LNCaP clone FGC (cell line): ENCODE results near the gene BRF1.

Experiments
- DNase-seq: peaks from one replicate; pipeline ENCODE4 v3.0.0-alpha.2; 2011; ENCODE audit warnings: low read depth
- H3K4me3 ChIP-seq: 2 replicates; pipeline ENCODE4 v1.5.1; 2011; ENCODE audit warnings: mild to moderate bottlenecking, low read depth, low read length, control low read depth
- CTCF ChIP-seq: IDR thresholded peaks from 2 replicates; pipeline ENCODE4 v1.5.1; 2012; ENCODE audit warnings: mild to moderate bottlenecking; ENCODE audit not compliant: control insufficient read depth, insufficient read depth; ENCODE audit errors: extremely low read depth

Gene BRF1

DNA sequence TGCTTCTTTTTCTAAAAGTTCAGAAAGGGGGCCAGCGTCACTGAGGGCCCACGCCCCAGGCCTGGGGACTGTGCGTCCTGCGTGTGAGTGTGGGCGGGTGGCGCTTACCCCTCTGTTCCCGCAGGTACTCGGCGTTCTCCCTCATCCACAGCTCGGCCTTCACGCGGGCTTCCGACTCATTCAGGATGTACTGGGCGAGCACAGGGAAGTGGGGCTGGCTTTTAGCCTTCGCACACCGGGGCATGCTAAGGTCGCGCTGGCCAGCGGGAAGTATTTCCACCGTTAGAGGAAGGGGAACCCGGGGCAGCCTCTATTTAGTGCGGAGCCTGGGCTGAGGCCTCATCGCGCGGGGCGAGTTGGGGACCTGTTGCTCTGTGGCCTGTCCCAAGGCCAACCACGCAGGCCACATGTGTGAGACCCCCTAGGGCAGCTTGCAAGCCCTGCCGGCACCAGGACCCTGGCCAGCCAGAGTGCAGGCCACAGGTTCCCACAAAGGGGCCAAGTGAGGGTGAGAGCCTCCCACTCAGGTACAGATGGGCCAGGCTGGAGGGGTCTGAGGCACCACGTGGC lies 81.7 kb downstream of the BRF1 start:
- DNase-seq: no peak
- TF ChIP-seq CTCF: no peak
- no peak overlapping the region for H3K4me3 ChIP-seq

DNA sequence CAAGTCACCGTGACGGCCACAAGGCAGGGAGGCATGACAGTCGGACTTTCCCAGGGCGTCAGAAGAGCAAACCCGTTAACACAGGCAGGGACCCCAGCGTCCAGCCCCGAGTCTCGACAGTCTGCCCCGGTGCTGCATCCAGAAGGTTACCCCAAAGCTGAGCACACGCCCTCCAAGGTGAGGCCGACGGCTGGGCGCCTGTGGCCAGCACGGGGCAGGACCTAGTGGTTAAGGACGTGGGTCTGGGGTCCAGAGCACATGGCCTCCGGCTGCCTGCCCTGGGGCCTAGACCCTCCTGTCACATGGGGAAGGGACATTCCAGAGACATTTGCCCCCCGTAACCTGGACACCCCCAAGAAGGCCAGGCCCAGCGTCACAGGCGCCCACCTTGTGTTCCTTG lies 82.2 kb downstream of the BRF1 start:
- no peak for TF ChIP-seq CTCF
- no peak for DNase-seq
- H3K4me3 ChIP-seq: no peak overlapping the region

DNA sequence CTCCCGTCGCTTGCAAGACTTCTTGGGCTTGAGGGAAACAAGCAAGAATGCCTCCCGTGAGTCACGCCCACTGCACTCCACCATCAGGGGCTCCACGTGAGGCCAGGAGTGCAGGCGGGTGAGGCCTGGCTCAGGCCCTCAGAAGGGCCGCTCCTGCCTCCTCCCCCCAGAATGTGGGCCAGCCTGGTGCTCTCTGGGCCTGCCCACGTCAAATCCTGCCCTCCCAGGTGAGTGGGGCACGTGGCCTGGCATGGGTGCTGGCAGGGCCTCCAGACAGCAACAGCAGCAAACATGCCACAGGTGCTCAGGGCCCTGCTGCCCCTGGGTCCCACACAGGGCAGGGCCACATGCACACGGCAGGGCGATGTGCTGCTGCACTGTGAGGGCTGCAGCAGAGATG lies 83.0 kb downstream of the BRF1 start:
- no peak for DNase-seq
- H3K4me3 ChIP-seq: no peak overlapping the region
- no peak for TF ChIP-seq CTCF

- TF ChIP-seq CTCF: no peak
- DNase-seq: no peak
- no peak overlapping the region for H3K4me3 ChIP-seq
Measured at GRCh38 chr14:105216490-105217247, 84.1 kb downstream of the BRF1 start.

GRCh38 chr14:105215602-105216001 lies 85.2 kb downstream of the BRF1 start:
- H3K4me3 ChIP-seq: no peak overlapping the region
- DNase-seq: no peak
- no peak for TF ChIP-seq CTCF

DNA sequence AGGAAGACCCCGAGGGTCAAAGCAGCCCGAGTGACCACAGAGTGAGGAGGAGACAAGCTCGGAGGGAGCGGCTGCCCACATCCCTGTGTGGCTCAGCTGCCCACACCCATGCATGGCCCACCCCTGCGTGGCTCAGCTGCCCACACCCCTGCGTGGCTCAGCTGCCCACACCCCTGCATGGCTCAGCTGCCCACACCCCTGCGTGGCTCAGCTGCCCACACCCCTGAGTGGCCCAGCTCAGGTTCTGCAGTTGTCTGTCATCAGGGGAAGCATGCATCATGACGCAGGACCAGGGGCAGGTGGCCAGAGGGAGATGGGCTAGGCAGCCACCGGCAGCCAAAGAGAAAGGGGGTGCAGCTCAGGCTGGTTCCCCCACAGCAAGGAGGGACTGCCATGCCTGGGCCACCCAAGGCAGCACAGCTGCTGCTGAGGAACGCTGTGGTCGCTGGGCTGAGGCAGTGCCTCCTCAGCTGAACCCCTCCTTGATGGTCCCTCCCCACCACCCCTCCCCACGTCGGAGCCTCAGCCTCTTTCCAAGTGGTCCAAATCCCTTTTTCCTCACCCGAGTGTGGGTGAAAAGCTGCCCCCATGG lies 86.4 kb downstream of the BRF1 start:
- no peak overlapping the region for H3K4me3 ChIP-seq
- no peak for DNase-seq
- TF ChIP-seq CTCF: no peak

GRCh38 chr14:105213361-105213760 lies 87.4 kb downstream of the BRF1 start:
- no peak for TF ChIP-seq CTCF
- no peak overlapping the region for H3K4me3 ChIP-seq
- no peak for DNase-seq
